ENCODE measurements around the gene FIGLA.

The FIGLA gene

DNA sequence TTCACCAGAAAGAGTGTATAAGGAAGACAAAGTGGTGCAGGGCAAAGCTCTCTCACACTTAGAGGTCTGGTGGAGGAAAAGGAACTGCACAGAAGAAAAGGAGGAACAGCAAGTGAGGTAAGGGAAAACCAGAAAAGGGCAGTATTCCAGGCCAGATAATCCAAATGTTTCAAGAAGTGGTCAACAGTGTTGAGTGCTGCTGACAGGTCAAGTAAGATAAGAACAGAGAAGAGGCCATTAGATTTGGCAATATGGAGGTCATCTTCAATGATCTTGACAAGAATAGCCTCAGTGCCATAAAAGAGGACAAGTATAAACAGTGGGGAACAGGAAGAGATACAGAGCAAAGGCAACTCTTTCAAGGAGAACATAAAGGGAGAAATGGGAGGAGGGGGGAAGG is 37.4 kb downstream of the FIGLA start:
- Histone ChIP-seq H3K27ac (no peak overlapping the region), H3K4me1 (no peaks in the 10 kb centered on the region), H3K36me3 (ENCODE audit: control insufficient read depth, insufficient read depth, low read length) (no peaks in the 10 kb centered on the region), H3K27me3 (ENCODE audit: control insufficient read depth, insufficient read depth, low read length) (no peaks in the 10 kb centered on the region), H3K9ac (no peak overlapping the region), H3K4me2 (ENCODE audit: low read length) (no peak overlapping the region), H3K4me3 (ENCODE audit: low read depth, low read length) (no peak overlapping the region), H3K9me3 (ENCODE audit: control insufficient read depth, low read length) (no peaks in the 10 kb centered on the region), H3K79me2 (no peaks in the 10 kb centered on the region), H2AFZ (no peak overlapping the region)
- no peak for TF ChIP-seq CTCF (IDR thresholded peaks at IDR 0.05)

DNA sequence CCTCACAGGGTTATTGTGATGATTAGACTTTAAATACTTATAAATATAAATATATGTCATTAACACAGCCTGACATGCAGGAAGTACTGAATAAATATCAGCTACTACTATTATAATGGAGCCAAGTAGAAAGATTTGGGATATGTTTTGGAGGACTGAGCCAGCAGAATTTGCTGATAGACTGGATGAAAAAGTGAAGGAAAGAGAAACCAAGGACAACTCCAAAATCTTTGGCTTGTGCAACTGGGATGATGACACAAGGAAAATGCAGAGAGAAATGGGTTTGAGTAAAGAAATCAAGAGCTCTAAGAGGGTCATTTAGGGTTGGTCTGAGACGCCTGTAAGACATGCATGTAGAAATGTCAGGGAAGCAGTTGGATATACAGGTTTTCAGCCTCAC is 38.0 kb downstream of the FIGLA start:
- no peaks in the 10 kb centered on the region for H3K36me3 ChIP-seq (ENCODE audit: control insufficient read depth, insufficient read depth, low read length)
- H3K4me3 ChIP-seq (ENCODE audit: low read depth, low read length), result no peak overlapping the region
- no peak overlapping the region for H2AFZ ChIP-seq
- no peak for TF ChIP-seq CTCF (IDR thresholded peaks at IDR 0.05)
- H3K4me1 ChIP-seq, result no peaks in the 10 kb centered on the region
- no peaks in the 10 kb centered on the region for H3K27me3 ChIP-seq (ENCODE audit: control insufficient read depth, insufficient read depth, low read length)
- no peaks in the 10 kb centered on the region for H3K9me3 ChIP-seq (ENCODE audit: control insufficient read depth, low read length)
- no peak overlapping the region for H3K4me2 ChIP-seq (ENCODE audit: low read length)
- no peak overlapping the region for H3K27ac ChIP-seq
- no peak overlapping the region for H3K9ac ChIP-seq
- no peaks in the 10 kb centered on the region for H3K79me2 ChIP-seq

DNA sequence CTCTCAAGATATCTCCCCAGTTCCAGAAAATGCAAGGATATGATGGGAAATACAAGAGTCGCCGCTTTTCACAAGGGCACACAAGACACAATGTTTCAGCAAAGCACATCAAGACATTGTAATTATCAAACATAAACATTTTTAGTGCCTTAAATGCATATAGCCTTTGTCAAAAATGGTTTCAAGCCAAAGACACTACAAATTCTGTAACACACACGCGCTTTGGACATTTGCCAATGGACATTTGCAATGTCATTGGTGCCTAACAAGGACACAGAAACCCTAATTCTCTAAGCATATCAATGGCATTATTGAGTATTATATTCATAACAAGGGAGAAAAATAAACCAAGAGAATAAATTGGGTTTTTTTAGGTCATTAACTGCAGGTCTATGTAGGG is 38.6 kb downstream of the FIGLA start:
- Histone ChIP-seq H3K4me3 (ENCODE audit: low read depth, low read length) (no peak overlapping the region), H3K9me3 (ENCODE audit: control insufficient read depth, low read length) (no peaks in the 10 kb centered on the region), H3K36me3 (ENCODE audit: control insufficient read depth, insufficient read depth, low read length) (no peaks in the 10 kb centered on the region), H3K4me2 (ENCODE audit: low read length) (no peak overlapping the region), H3K79me2 (no peaks in the 10 kb centered on the region), H3K9ac (no peak overlapping the region), H3K27ac (no peak overlapping the region), H3K27me3 (ENCODE audit: control insufficient read depth, insufficient read depth, low read length) (no peaks in the 10 kb centered on the region), H2AFZ (no peak overlapping the region), H3K4me1 (no peaks in the 10 kb centered on the region)
- no peak for TF ChIP-seq CTCF (IDR thresholded peaks at IDR 0.05)

DNA sequence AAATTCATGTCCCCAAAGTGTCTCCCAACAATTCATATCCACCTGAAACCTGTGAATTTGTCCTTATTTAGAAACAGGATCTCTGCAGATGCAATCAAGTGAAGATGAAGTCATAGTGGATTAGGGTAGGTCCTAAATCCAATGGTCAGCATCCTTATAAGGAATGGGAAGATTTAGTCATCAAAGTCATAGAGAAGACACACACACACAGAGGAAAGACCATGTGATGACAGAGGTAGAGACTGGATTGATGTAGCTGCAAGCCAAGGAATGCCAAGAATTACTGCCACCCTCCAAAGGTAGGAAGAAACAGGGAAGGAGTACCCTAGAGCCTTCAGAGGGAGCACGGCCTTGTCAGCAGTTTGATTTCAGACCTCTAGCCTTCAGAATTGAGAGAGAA is 40.1 kb downstream of the FIGLA start:
- Histone ChIP-seq H3K9ac (no peak overlapping the region), H3K4me1 (no peaks in the 10 kb centered on the region), H3K27ac (no peak overlapping the region), H2AFZ (no peak overlapping the region), H3K79me2 (no peaks in the 10 kb centered on the region), H3K27me3 (ENCODE audit: control insufficient read depth, insufficient read depth, low read length) (no peaks in the 10 kb centered on the region), H3K4me3 (ENCODE audit: low read depth, low read length) (no peak overlapping the region), H3K36me3 (ENCODE audit: control insufficient read depth, insufficient read depth, low read length) (no peaks in the 10 kb centered on the region), H3K4me2 (ENCODE audit: low read length) (no peak overlapping the region), H3K9me3 (ENCODE audit: control insufficient read depth, low read length) (no peaks in the 10 kb centered on the region)
- TF ChIP-seq CTCF (IDR thresholded peaks at IDR 0.05), result no peak

GRCh38 chr2:70748002-70748784 is 42.2 kb downstream of the FIGLA start:
- H3K4me2 ChIP-seq (ENCODE audit: low read length), result no peak overlapping the region
- H3K27ac ChIP-seq, result no peak overlapping the region
- no peaks in the 10 kb centered on the region for H3K36me3 ChIP-seq (ENCODE audit: control insufficient read depth, insufficient read depth, low read length)
- no peak overlapping the region for H3K9ac ChIP-seq
- no peaks in the 10 kb centered on the region for H3K9me3 ChIP-seq (ENCODE audit: control insufficient read depth, low read length)
- no peak overlapping the region for H2AFZ ChIP-seq
- TF ChIP-seq CTCF (IDR thresholded peaks at IDR 0.05), result no peak
- no peaks in the 10 kb centered on the region for H3K79me2 ChIP-seq
- H3K4me1 ChIP-seq, result no peaks in the 10 kb centered on the region
- H3K27me3 ChIP-seq (ENCODE audit: control insufficient read depth, insufficient read depth, low read length), result no peaks in the 10 kb centered on the region
- no peak overlapping the region for H3K4me3 ChIP-seq (ENCODE audit: low read depth, low read length)

Measured in parathyroid adenoma (tissue), 2 donors.